ENCODE data around the gene FAM53C. TPM values are rescaled to one million over a fixed set of nuclear protein-coding genes. Genes with fewer than 3 reads are reported as not detected.

FAM53C gene
- polyA plus RNA-seq, 3 donors: 24.9 to 92.2 (median 28.7) TPM

DNA sequence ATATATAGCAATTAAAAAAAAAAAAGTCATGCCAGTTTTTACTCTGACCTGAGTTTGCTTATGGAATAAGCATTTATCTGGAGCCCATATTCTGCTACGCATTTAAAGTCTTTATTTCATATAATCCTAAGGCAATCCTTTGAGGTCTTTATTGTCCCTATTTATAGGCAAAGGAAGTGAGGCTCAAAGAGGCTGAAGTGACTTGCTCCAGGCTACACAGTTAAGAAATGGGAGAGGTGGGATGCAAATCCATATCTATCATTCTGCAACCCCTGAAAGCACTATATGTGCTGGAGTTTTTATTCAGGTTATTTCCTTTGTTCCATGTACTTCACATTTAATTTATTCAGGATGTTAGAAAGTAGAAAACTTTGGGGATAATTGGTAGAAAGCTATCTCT, 26.5 kb downstream of the FAM53C start:
- Histone ChIP-seq H3K79me2 (ENCODE audit: insufficient read depth, low read length) (peaks cover 94% of the 10 kb centered on the region), H3K27me3 (ENCODE audit: control insufficient read depth in 2 of 2, insufficient read depth in 2 of 2, low read length in 2 of 2) (no peaks in the 10 kb centered on the region), H3K9ac (ENCODE audit: insufficient read depth, low read length, poor library complexity, severe bottlenecking) (no peak overlapping the region), H3K4me1 (ENCODE audit: control insufficient read depth in 1 of 2, insufficient read depth in 2 of 2, low read length in 2 of 2) (peaks cover 39 to 45% of the 10 kb centered on the region in 2 donors), H3K9me3 (replicated peaks in 1 of 2; ENCODE audit: control insufficient read depth in 1 of 2, insufficient read depth in 1 of 2, low read length in 2 of 2) (no peaks in the 10 kb centered on the region), H3K27ac (ENCODE audit: low read depth in 1 of 2, low read length in 2 of 2) (no peak overlapping the region), H2AFZ (ENCODE audit: insufficient read depth, low read depth, low read length, poor library complexity, severe bottlenecking) (no peak overlapping the region), H3K4me3 (replicated peaks in 1 of 3; ENCODE audit: low read depth in 2 of 3, low read length in 3 of 3) (no peak overlapping the region), H4K20me1 (ENCODE audit: insufficient read depth, low read length) (peaks cover 28% of the 10 kb centered on the region), H3K36me3 (replicated peaks in 1 of 2; ENCODE audit: control insufficient read depth in 1 of 2, insufficient read depth in 2 of 2, low read length in 2 of 2) (no peaks in the 10 kb centered on the region), H3K4me2 (replicated peaks; ENCODE audit: extremely low read depth, low read length, poor library complexity, severe bottlenecking) (no peak overlapping the region)
- H3K36me3 Mint-ChIP-seq: peaks cover 9 to 21% of the 10 kb centered on the region in 2 donors
- no peak overlapping the region for H3K4me3 Mint-ChIP-seq
- H3K4me1 Mint-ChIP-seq: peaks cover 55% of the 10 kb centered on the region
- WGBS (ENCODE audit: insufficient coverage): no CpG with 5 or more reads among the region's 1 CpG
- TF ChIP-seq, protein P1, sequence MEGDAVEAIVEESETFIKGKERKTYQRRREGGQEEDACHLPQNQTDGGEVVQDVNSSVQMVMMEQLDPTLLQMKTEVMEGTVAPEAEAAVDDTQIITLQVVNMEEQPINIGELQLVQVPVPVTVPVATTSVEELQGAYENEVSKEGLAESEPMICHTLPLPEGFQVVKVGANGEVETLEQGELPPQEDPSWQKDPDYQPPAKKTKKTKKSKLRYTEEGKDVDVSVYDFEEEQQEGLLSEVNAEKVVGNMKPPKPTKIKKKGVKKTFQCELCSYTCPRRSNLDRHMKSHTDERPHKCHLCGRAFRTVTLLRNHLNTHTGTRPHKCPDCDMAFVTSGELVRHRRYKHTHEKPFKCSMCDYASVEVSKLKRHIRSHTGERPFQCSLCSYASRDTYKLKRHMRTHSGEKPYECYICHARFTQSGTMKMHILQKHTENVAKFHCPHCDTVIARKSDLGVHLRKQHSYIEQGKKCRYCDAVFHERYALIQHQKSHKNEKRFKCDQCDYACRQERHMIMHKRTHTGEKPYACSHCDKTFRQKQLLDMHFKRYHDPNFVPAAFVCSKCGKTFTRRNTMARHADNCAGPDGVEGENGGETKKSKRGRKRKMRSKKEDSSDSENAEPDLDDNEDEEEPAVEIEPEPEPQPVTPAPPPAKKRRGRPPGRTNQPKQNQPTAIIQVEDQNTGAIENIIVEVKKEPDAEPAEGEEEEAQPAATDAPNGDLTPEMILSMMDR (IDR thresholded peaks at IDR 0.05): no peak
- H3K9me3 Mint-ChIP-seq: no peaks in the 10 kb centered on the region
- DNase-seq: no peak
- H3K27me3 Mint-ChIP-seq (ENCODE audit: low read depth in 3 of 3): peaks cover 0 to 1% (median 0%) of the 10 kb centered on the region in 3 donors
- H3K27ac Mint-ChIP-seq: no peak overlapping the region
- intact Hi-C loops (cut with micrococcal nuclease): no loop called here

DNA sequence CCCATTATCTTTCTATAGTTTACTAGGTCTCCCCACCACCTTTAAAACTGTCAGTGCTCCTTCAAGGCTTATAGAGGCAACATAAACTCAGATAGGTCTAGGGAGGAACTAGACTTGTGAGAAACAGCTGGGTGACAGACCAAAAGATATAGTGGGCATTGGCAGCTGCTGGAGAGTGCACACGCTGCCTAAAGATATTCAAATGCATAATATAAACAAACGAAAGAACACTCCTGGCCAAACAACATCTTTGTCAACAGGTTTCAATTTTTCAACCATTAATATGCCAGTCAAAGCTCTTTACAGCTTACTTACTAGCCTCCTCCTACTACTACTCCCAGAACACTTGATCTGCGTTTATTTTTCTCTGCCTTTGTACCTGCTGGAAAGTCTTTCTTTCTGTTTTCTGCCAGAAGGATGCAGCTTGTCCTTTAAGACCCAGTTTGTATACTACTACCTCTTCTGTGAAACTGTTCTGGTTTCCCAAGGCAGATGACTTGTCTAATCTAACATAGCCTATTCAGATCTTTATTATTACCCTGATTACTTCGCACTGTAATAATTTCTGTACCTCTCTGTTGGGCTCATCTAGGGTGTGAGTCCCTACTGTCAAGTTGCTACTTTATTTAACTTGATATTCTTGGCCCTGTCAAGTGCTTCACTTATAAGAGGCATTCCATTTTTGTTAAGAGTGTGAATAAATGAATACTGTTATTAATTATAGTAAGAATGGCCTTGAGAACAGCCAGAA, 28.7 kb downstream of the FAM53C start:
- Mint-ChIP-seq H3K36me3 (peaks cover 7 to 16% of the 10 kb centered on the region in 2 donors), H3K9me3 (no peaks in the 10 kb centered on the region), H3K4me1 (peaks cover 55% of the 10 kb centered on the region), H3K4me3 (no peak overlapping the region), H3K27ac (peak overlapping the region; percentile 61 to 87 (median 78)), H3K27me3 (ENCODE audit: low read depth in 3 of 3) (peaks cover 0 to 1% (median 0%) of the 10 kb centered on the region in 3 donors)
- 58% methylated on average over 1 of the region's 4 CpGs for WGBS (ENCODE audit: insufficient coverage)
- H3K79me2 ChIP-seq (ENCODE audit: insufficient read depth, low read length): peaks cover 92% of the 10 kb centered on the region
- H3K9ac ChIP-seq (ENCODE audit: insufficient read depth, low read length, poor library complexity, severe bottlenecking): no peak overlapping the region
- no peaks in the 10 kb centered on the region for H3K36me3 ChIP-seq (replicated peaks in 1 of 2; ENCODE audit: control insufficient read depth in 1 of 2, insufficient read depth in 2 of 2, low read length in 2 of 2)
- H3K4me2 ChIP-seq (replicated peaks; ENCODE audit: extremely low read depth, low read length, poor library complexity, severe bottlenecking): peak overlapping the region; percentile 9
- TF ChIP-seq, protein P1 (IDR thresholded peaks at IDR 0.05): no peak
- H3K9me3 ChIP-seq (replicated peaks in 1 of 2; ENCODE audit: control insufficient read depth in 1 of 2, insufficient read depth in 1 of 2, low read length in 2 of 2): no peaks in the 10 kb centered on the region
- H2AFZ ChIP-seq (ENCODE audit: insufficient read depth, low read depth, low read length, poor library complexity, severe bottlenecking): no peak overlapping the region
- H3K4me1 ChIP-seq (ENCODE audit: control insufficient read depth in 1 of 2, insufficient read depth in 2 of 2, low read length in 2 of 2): peaks cover 52 to 58% of the 10 kb centered on the region in 2 donors
- H4K20me1 ChIP-seq (ENCODE audit: insufficient read depth, low read length): peaks cover 6% of the 10 kb centered on the region
- peak overlapping the region; percentile 36 to 97 for H3K27ac ChIP-seq (ENCODE audit: low read depth in 1 of 2, low read length in 2 of 2)
- no peak overlapping the region for H3K4me3 ChIP-seq (replicated peaks in 1 of 3; ENCODE audit: low read depth in 2 of 3, low read length in 3 of 3)
- no peaks in the 10 kb centered on the region for H3K27me3 ChIP-seq (ENCODE audit: control insufficient read depth in 2 of 2, insufficient read depth in 2 of 2, low read length in 2 of 2)
- DNase-seq: no peak
- intact Hi-C loops (cut with micrococcal nuclease): no loop called here

Measured in CD14-positive monocyte (primary cell).